ENCODE data around the gene C12orf57. TPM values are rescaled to one million over a fixed set of nuclear protein-coding genes. Genes with fewer than 3 reads are reported as not detected.

The C12orf57 gene
- total and polyA plus RNA-seq, 2 donors (not counting 1 experiment from before 2014, with no cell fraction given) = 107 to 220 TPM

DNA sequence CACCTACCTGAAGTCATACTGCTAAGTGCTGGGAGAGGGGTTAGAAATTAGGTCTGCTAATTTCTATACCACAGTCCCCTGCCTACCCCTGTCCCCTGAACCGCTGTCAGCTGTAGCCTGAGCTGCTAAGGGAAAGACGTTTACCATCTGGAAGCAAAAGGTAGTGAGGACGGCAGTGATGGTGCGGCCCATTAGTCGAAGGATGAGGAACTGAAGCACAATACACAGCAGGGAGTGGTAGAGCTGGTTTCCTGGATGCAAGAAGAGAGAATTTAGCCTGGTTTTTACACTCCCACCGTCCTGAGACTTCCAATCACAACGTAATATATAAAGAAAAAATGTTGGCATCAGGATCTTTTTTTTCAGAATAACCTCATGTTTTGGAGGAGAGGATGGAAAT is 38.7 kb downstream of the C12orf57 start:
- H3K79me2 ChIP-seq (ENCODE audit: control insufficient read depth, insufficient read depth, low read length) = no peaks in the 10 kb centered on the region
- TF ChIP-seq EZH2 (IDR thresholded peaks at IDR 0.05; ENCODE audit: low read length, missing control alignments) = no peak
- TF ChIP-seq, protein P1, sequence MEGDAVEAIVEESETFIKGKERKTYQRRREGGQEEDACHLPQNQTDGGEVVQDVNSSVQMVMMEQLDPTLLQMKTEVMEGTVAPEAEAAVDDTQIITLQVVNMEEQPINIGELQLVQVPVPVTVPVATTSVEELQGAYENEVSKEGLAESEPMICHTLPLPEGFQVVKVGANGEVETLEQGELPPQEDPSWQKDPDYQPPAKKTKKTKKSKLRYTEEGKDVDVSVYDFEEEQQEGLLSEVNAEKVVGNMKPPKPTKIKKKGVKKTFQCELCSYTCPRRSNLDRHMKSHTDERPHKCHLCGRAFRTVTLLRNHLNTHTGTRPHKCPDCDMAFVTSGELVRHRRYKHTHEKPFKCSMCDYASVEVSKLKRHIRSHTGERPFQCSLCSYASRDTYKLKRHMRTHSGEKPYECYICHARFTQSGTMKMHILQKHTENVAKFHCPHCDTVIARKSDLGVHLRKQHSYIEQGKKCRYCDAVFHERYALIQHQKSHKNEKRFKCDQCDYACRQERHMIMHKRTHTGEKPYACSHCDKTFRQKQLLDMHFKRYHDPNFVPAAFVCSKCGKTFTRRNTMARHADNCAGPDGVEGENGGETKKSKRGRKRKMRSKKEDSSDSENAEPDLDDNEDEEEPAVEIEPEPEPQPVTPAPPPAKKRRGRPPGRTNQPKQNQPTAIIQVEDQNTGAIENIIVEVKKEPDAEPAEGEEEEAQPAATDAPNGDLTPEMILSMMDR (conservative IDR thresholded peaks at IDR 0.05 in 1 of 2, IDR thresholded peaks at IDR 0.05 in 1 of 2; ENCODE audit: low read depth in 1 of 2, low read length in 2 of 2) = no peak
- H3K36me3 ChIP-seq (ENCODE audit: control insufficient read depth, insufficient read depth, low read length) = peaks cover 10% of the 10 kb centered on the region
- H3K4me3 ChIP-seq (replicated peaks in 1 of 4; ENCODE audit: control extremely low read depth in 1 of 4, insufficient read depth in 1 of 4, low read depth in 3 of 4, low read length in 4 of 4) = no peak overlapping the region
- H3K4me2 ChIP-seq (ENCODE audit: extremely low read depth, insufficient read depth, low read length) = no peak overlapping the region
- no peaks in the 10 kb centered on the region for H3K27me3 ChIP-seq (ENCODE audit: control insufficient read depth, insufficient read depth, low read length)
- no peaks in the 10 kb centered on the region for H3K4me1 ChIP-seq (ENCODE audit: control insufficient read depth, extremely low read depth, insufficient read depth, low read length)
- H2AFZ ChIP-seq (ENCODE audit: low read length) = no peak overlapping the region
- no peak overlapping the region for H3K9ac ChIP-seq (ENCODE audit: insufficient read depth, low read length)
- H3K27ac ChIP-seq (ENCODE audit: insufficient read depth, low read length) = no peak overlapping the region
- no peaks in the 10 kb centered on the region for H4K20me1 ChIP-seq (ENCODE audit: control insufficient read depth, extremely low read depth, insufficient read depth, low read length)
- no peak for DNase-seq (ENCODE audit: low read depth in 2 of 2)
- H3K9me3 ChIP-seq (ENCODE audit: control insufficient read depth, insufficient read depth, low read depth, low read length) = no peaks in the 10 kb centered on the region

DNA sequence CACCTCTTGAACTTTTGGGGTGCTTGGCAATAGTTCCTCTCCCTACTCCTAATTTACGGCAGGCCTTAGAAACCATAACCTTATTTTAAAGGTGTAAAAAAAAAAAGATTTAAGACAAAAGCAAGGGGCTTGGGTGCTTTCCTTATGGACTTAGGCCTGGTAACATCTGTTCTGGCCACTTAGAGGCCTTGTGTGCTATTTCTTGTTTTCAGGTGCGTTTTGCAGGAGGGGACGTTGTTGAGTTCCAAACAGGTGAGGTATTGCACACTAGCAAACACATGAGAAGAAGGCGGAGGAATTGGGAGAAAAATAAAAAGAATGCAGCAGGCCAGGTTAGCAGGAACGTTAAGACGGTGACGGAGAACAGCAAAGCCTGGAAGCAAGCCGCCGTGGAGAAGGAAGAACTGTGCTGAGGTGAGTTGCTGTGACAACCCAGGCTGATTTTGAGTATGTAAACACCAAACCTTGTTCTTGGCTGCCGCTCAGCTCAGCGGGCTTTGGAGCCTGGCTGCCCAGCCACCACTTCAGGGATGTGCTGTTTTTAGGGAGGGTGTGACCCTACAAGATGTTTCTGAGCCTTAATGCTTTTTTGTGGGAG is 44.2 kb downstream of the C12orf57 start:
- Histone ChIP-seq H3K36me3 (ENCODE audit: control insufficient read depth, insufficient read depth, low read length) (peaks cover 2% of the 10 kb centered on the region), H3K4me2 (ENCODE audit: extremely low read depth, insufficient read depth, low read length) (no peak overlapping the region), H4K20me1 (ENCODE audit: control insufficient read depth, extremely low read depth, insufficient read depth, low read length) (no peaks in the 10 kb centered on the region), H3K4me1 (ENCODE audit: control insufficient read depth, extremely low read depth, insufficient read depth, low read length) (no peaks in the 10 kb centered on the region), H3K4me3 (replicated peaks in 1 of 4; ENCODE audit: control extremely low read depth in 1 of 4, insufficient read depth in 1 of 4, low read depth in 3 of 4, low read length in 4 of 4) (no peak overlapping the region), H2AFZ (ENCODE audit: low read length) (no peak overlapping the region), H3K9ac (ENCODE audit: insufficient read depth, low read length) (no peak overlapping the region), H3K27me3 (ENCODE audit: control insufficient read depth, insufficient read depth, low read length) (no peaks in the 10 kb centered on the region), H3K79me2 (ENCODE audit: control insufficient read depth, insufficient read depth, low read length) (no peaks in the 10 kb centered on the region), H3K9me3 (ENCODE audit: control insufficient read depth, insufficient read depth, low read depth, low read length) (no peaks in the 10 kb centered on the region), H3K27ac (ENCODE audit: insufficient read depth, low read length) (no peak overlapping the region)
- TF ChIP-seq, protein P1 (conservative IDR thresholded peaks at IDR 0.05 in 1 of 2, IDR thresholded peaks at IDR 0.05 in 1 of 2; ENCODE audit: low read depth in 1 of 2, low read length in 2 of 2) = no peak
- no peak for TF ChIP-seq EZH2 (IDR thresholded peaks at IDR 0.05; ENCODE audit: low read length, missing control alignments)
- DNase-seq (ENCODE audit: low read depth in 2 of 2) = no peak

Other genes with a start within 250 kb of the C12orf57 start
- gene PIANP, start 243.2 kb upstream of the C12orf57 start, total RNA-seq = under 0.01 and 0.17 TPM in 2 replicates
- gene PIANP, start 243.2 kb upstream of the C12orf57 start, polyA plus RNA-seq = 0.49 and 0.87 TPM in 2 replicates
- gene COPS7A, start 220.0 kb upstream of the C12orf57 start, total RNA-seq = 67.0 and 79.1 TPM in 2 replicates
- 114 and 138 TPM in 2 replicates for gene COPS7A, start 220.0 kb upstream of the C12orf57 start, polyA plus RNA-seq
- 88.6 and 106 TPM in 2 replicates for gene MLF2, start 190.9 kb upstream of the C12orf57 start, total RNA-seq
- gene MLF2, start 190.9 kb upstream of the C12orf57 start, polyA plus RNA-seq = 287 and 289 TPM in 2 replicates
- gene PTMS, start 177.7 kb upstream of the C12orf57 start, total RNA-seq = 29.5 and 63.6 TPM in 2 replicates
- 269 and 312 TPM in 2 replicates for gene PTMS, start 177.7 kb upstream of the C12orf57 start, polyA plus RNA-seq
- 0.17 and 0.26 TPM in 2 replicates for gene LAG3, start 171.5 kb upstream of the C12orf57 start, total RNA-seq
- 0.09 and 0.17 TPM in 2 replicates for gene LAG3, start 171.5 kb upstream of the C12orf57 start, polyA plus RNA-seq
- gene CD4, start 154.5 kb upstream of the C12orf57 start, total RNA-seq = 14.4 and 27.2 TPM in 2 replicates
- 50.8 and 152 TPM in 2 replicates for gene CD4, start 154.5 kb upstream of the C12orf57 start, polyA plus RNA-seq
- gene GPR162, start 122.2 kb upstream of the C12orf57 start, total RNA-seq = 11.1 and 11.8 TPM in 2 replicates
- gene GPR162, start 122.2 kb upstream of the C12orf57 start, polyA plus RNA-seq = 3.3 and 5.6 TPM in 2 replicates
- gene P3H3, start 115.6 kb upstream of the C12orf57 start, total RNA-seq = 72.4 and 96.3 TPM in 2 replicates
- gene P3H3, start 115.6 kb upstream of the C12orf57 start, polyA plus RNA-seq = 39.8 and 44.0 TPM in 2 replicates
- gene GNB3, start 103.1 kb upstream of the C12orf57 start, total RNA-seq = 1.3 and 1.7 TPM in 2 replicates
- 2.7 and 3.7 TPM in 2 replicates for gene GNB3, start 103.1 kb upstream of the C12orf57 start, polyA plus RNA-seq
- gene CDCA3, start 92.7 kb upstream of the C12orf57 start, total RNA-seq = 1.5 and 9.1 TPM in 2 replicates
- gene CDCA3, start 92.7 kb upstream of the C12orf57 start, polyA plus RNA-seq = 9.4 and 56.9 TPM in 2 replicates
- 53.4 and 69.9 TPM in 2 replicates for gene USP5, start 91.9 kb upstream of the C12orf57 start, total RNA-seq
- 42.2 and 66.3 TPM in 2 replicates for gene USP5, start 91.9 kb upstream of the C12orf57 start, polyA plus RNA-seq
- gene TPI1, start 76.5 kb upstream of the C12orf57 start, total RNA-seq = 906 and 934 TPM in 2 replicates
- 1,617 and 1,654 TPM in 2 replicates for gene TPI1, start 76.5 kb upstream of the C12orf57 start, polyA plus RNA-seq
- 12.7 and 12.8 TPM in 2 replicates for gene SPSB2, start 70.7 kb upstream of the C12orf57 start, total RNA-seq
- 1.8 and 2.5 TPM in 2 replicates for gene SPSB2, start 70.7 kb upstream of the C12orf57 start, polyA plus RNA-seq
- 9.6 and 14.9 TPM in 2 replicates for gene LRRC23, start 39.2 kb upstream of the C12orf57 start, total RNA-seq
- gene LRRC23, start 39.2 kb upstream of the C12orf57 start, polyA plus RNA-seq = 5.6 and 6.4 TPM in 2 replicates
- gene ENO2, start 29.4 kb upstream of the C12orf57 start, total RNA-seq = 20.3 TPM in 2 replicates
- 29.4 and 43.0 TPM in 2 replicates for gene ENO2, start 29.4 kb upstream of the C12orf57 start, polyA plus RNA-seq
- 8.2 and 21.5 TPM in 2 replicates for gene ATN1, start 16.1 kb upstream of the C12orf57 start, total RNA-seq
- 9.4 and 14.5 TPM in 2 replicates for gene ATN1, start 16.1 kb upstream of the C12orf57 start, polyA plus RNA-seq
- not detected in 2 replicates for gene RNU7-1, start 206 bp upstream of the C12orf57 start, total RNA-seq
- gene RNU7-1, start 206 bp upstream of the C12orf57 start, polyA plus RNA-seq = not detected in 2 replicates
- 0.26 TPM in 1 of 2 replicates, not detected in the other for gene PTPN6, start 7.3 kb downstream of the C12orf57 start, total RNA-seq
- 0.06 TPM in 1 of 2 replicates, not detected in the other for gene PTPN6, start 7.3 kb downstream of the C12orf57 start, polyA plus RNA-seq
- gene PHB2, start 26.6 kb downstream of the C12orf57 start, total RNA-seq = 112 and 169 TPM in 2 replicates
- gene PHB2, start 26.6 kb downstream of the C12orf57 start, polyA plus RNA-seq = 193 and 266 TPM in 2 replicates
- gene EMG1, start 26.9 kb downstream of the C12orf57 start, total RNA-seq = 27.4 and 31.6 TPM in 2 replicates
- 33.4 and 46.4 TPM in 2 replicates for gene EMG1, start 26.9 kb downstream of the C12orf57 start, polyA plus RNA-seq
- gene LPCAT3, start 74.5 kb downstream of the C12orf57 start, total RNA-seq = 10.0 and 11.4 TPM in 2 replicates
- 48.5 and 54.0 TPM in 2 replicates for gene LPCAT3, start 74.5 kb downstream of the C12orf57 start, polyA plus RNA-seq
- 997 and 1,549 TPM in 2 replicates for gene C1S, start 116.7 kb downstream of the C12orf57 start, total RNA-seq
- 265 and 507 TPM in 2 replicates for gene C1S, start 116.7 kb downstream of the C12orf57 start, polyA plus RNA-seq
- 407 and 650 TPM in 2 replicates for gene C1R, start 148.4 kb downstream of the C12orf57 start, total RNA-seq
- 284 and 617 TPM in 2 replicates for gene C1R, start 148.4 kb downstream of the C12orf57 start, polyA plus RNA-seq
- gene C1RL, start 165.2 kb downstream of the C12orf57 start, total RNA-seq = 34.4 and 64.9 TPM in 2 replicates
- gene C1RL, start 165.2 kb downstream of the C12orf57 start, polyA plus RNA-seq = 26.8 and 46.2 TPM in 2 replicates
- 0.26 TPM in 1 of 2 replicates, not detected in the other for gene RBP5, start 184.9 kb downstream of the C12orf57 start, total RNA-seq
- not detected in 2 replicates for gene RBP5, start 184.9 kb downstream of the C12orf57 start, polyA plus RNA-seq
- 9.5 and 23.5 TPM in 2 replicates for gene CLSTN3, start 186.3 kb downstream of the C12orf57 start, total RNA-seq
- 8.3 and 11.9 TPM in 2 replicates for gene CLSTN3, start 186.3 kb downstream of the C12orf57 start, polyA plus RNA-seq
- 23.3 and 28.0 TPM in 2 replicates for gene PEX5, start 245.7 kb downstream of the C12orf57 start, total RNA-seq
- gene PEX5, start 245.7 kb downstream of the C12orf57 start, polyA plus RNA-seq = 14.4 and 18.7 TPM in 2 replicates